ENCODE results near the gene ZNF365. TPM values are rescaled to one million over a fixed set of nuclear protein-coding genes. Genes with fewer than 3 reads are reported as not detected.
A peak's percentile ranks its signal among the peaks of the same experiment; 100 is the strongest.
"Not testable (repeated sequence)": the region's sequence is repeated elsewhere in the genome, so short reads cannot be mapped to it uniquely, and the experiment has no call there.

The ZNF365 gene
- total RNA-seq: not detected

GRCh38 chr10:62373995-62374861 lies at the start of gene ZNF365:
Gene ZNF365, plus strand, starts transcription at chr10:62374369. Its CDS starts 1,825 bp downstream, at chr10:62376194.
- DNase-seq (ENCODE audit: low spot score in 2 of 2) (peak in 1 of 2 donors; percentile 33), ATAC-seq (peak; percentile 70 to 82)
- H3K27ac Mint-ChIP-seq: no peak within 1 kb of the TSS

GRCh38 chr10:62326176-62326575 lies 48.0 kb upstream of the ZNF365 start:
- Mint-ChIP-seq H3K36me3 (peaks cover 0 to 10% of the 10 kb centered on the region in 2 donors), H3K9me3 (peaks cover 0 to 7% of the 10 kb centered on the region in 2 donors), H3K27ac (no peak overlapping the region)
- DNase-seq (ENCODE audit: low spot score in 2 of 2) (no peak), ATAC-seq (no peak)

More at GRCh38 chr10:62373995-62374861, at the start of gene ZNF365:
- no peaks in the 10 kb centered on the region for H3K9me3 Mint-ChIP-seq
- peaks cover 0 to 5% of the 10 kb centered on the region in 2 donors for H3K36me3 Mint-ChIP-seq

GRCh38 chr10:62327885-62328284 lies 46.3 kb upstream of the ZNF365 start:
- H3K9me3 Mint-ChIP-seq: peaks cover 6 to 7% of the 10 kb centered on the region in 2 donors
- DNase-seq (ENCODE audit: low spot score in 2 of 2) (no peak), ATAC-seq (no peak)
- peaks cover 6% of the 10 kb centered on the region in 2 donors for H3K36me3 Mint-ChIP-seq
- H3K27ac Mint-ChIP-seq: no peak overlapping the region

GRCh38 chr10:62330213-62330612 lies 44.0 kb upstream of the ZNF365 start:
- Mint-ChIP-seq H3K36me3 (peaks cover 12 to 14% of the 10 kb centered on the region in 2 donors), H3K27ac (no peak overlapping the region), H3K9me3 (peaks cover 7 to 9% of the 10 kb centered on the region in 2 donors)
- ATAC-seq (no peak), DNase-seq (ENCODE audit: low spot score in 2 of 2) (no peak)

GRCh38 chr10:62332406-62332805 lies 41.8 kb upstream of the ZNF365 start:
- peaks cover 9 to 13% of the 10 kb centered on the region in 2 donors for H3K9me3 Mint-ChIP-seq
- DNase-seq (ENCODE audit: low spot score in 2 of 2) (no peak), ATAC-seq (no peak)
- H3K27ac Mint-ChIP-seq: no peak overlapping the region
- peaks cover 12 to 14% of the 10 kb centered on the region in 2 donors for H3K36me3 Mint-ChIP-seq

- H3K9me3 Mint-ChIP-seq: peaks cover 9 to 16% of the 10 kb centered on the region in 2 donors
- H3K36me3 Mint-ChIP-seq: peaks cover 12 to 14% of the 10 kb centered on the region in 2 donors
- no peak for ATAC-seq
Measured at GRCh38 chr10:62333135-62333889, 40.9 kb upstream of the ZNF365 start.

DNA sequence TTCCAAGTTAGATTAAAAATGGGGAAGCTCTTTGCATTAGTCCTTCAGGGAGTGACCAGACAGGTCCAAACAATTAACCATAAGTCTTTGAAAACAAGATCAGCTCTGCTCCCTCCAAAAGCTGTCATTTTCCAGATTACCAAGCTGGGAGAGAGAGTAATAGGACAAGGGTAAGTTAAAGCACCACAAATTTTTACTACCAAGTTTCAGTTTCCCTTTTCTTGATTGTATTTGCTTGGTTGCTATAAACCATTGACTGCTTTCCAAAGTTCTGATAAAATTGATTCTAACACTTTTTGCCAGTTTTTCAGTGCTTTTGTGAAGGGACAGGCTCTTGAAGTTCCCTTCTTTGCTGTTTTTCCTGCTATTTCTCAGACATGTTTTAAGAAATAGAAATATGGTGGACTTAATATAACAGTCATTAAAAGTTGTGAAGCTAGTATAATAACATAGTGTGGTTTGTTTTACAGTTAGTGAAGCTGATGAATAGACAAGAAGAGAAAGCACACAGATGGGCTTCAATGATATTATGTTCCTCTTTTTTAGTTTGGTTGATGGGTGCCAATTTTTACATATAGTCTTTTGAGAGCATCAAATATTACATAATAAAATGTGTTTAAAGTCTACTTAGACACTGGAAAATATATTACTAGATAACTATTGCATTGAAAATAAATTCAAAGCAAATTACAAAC lies 40.0 kb upstream of the ZNF365 start:
- no peak overlapping the region for H3K27ac Mint-ChIP-seq
- no peak for DNase-seq (ENCODE audit: low spot score in 2 of 2)
- peaks cover 12 to 14% of the 10 kb centered on the region in 2 donors for H3K36me3 Mint-ChIP-seq
- no peak for ATAC-seq
- H3K9me3 Mint-ChIP-seq: peaks cover 9 to 16% of the 10 kb centered on the region in 2 donors

More at GRCh38 chr10:62333135-62333889, 40.9 kb upstream of the ZNF365 start:
- no peak overlapping the region for H3K27ac Mint-ChIP-seq
- no peak for DNase-seq (ENCODE audit: low spot score in 2 of 2)

DNA sequence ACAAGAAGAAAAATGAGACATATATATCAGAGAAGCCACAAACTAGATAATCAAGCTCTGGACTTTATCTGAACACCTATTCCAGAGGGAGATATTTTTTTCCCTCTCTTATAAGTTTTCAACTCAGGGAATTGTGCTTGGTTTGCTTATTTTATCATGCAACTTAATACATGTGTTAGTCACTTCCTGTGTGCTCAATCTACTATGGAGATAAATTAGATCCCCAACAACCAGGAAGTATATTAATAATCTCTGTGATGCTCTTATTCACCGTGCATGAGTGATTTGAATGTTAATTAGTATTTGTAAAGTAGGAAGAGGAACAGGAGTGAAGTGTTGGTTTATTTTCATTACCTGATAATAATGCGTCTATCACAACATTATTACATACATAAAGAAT lies 38.8 kb upstream of the ZNF365 start:
- Mint-ChIP-seq H3K9me3 (peaks cover 13 to 19% of the 10 kb centered on the region in 2 donors), H3K27ac (no peak overlapping the region), H3K36me3 (peaks cover 16 to 17% of the 10 kb centered on the region in 2 donors)
- ATAC-seq (no peak), DNase-seq (ENCODE audit: low spot score in 2 of 2) (no peak)

DNA sequence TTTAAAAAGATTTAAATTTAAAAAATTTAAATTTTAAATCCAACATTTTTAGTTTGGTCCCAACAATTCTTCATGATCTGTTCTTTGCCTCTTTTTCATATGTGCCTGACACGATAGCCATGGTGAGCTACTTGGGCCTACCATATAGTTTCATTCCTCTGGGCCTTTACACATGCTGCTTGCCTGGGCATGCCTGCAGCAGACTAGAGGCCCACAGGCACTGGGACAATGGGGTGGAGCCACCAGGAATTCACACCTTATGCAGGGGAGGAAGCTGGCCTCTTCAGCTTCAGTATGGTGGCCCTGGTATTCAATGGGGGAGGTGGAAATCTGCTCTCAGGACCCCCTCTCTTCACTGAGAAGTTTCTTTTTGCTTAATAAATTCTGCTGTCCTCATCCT lies 37.8 kb upstream of the ZNF365 start:
- H3K9me3 Mint-ChIP-seq: peaks cover 14 to 27% of the 10 kb centered on the region in 2 donors
- no peak for ATAC-seq
- H3K27ac Mint-ChIP-seq: no peak overlapping the region
- no peak for DNase-seq (ENCODE audit: low spot score in 2 of 2)
- H3K36me3 Mint-ChIP-seq: peaks cover 19 to 26% of the 10 kb centered on the region in 2 donors

DNA sequence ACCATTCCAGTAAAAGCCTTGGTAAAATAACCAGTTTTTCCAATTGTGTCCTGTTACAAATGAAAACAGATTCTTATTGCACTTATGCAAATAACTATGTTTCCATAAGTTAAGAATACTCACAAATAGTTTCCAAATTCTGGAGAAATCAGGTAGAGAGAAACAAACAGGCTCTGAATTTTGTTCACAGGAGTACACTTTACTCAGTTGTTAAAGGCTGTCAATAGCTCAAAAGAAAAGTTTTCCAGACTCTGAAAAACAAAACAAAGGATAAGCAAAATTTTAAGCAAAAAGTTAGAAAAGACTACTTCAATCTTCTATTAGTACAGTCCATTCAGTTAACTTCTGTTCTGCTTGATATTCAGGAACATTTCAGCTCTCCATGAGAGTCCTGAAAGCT lies 32.8 kb upstream of the ZNF365 start:
- H3K36me3 Mint-ChIP-seq: peaks cover 20 to 41% of the 10 kb centered on the region in 2 donors
- peaks cover 23 to 35% of the 10 kb centered on the region in 2 donors for H3K9me3 Mint-ChIP-seq
- no peak for DNase-seq (ENCODE audit: low spot score in 2 of 2)
- ATAC-seq: no peak
- no peak overlapping the region for H3K27ac Mint-ChIP-seq

DNA sequence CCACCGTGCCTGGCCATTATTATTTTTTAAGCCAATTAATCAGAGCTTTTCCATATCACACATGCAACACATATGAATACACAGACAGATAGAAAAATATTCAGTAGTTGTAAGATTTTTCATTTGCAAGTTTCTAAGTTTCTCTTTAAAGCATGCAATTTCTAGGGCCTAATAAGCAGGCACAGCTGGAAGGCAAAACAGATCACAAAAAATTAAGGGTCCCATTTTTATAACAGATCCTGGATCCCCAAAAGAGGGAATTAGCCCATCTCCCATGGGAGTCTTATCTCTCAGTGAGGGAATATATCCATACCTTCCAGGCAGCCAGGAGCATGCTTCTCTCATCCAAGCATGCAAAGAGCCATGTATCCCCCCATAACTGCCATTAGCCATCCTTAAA lies 31.2 kb upstream of the ZNF365 start:
- DNase-seq (ENCODE audit: low spot score in 2 of 2) (no peak), ATAC-seq (no peak)
- H3K27ac Mint-ChIP-seq: no peak overlapping the region
- peaks cover 26 to 29% of the 10 kb centered on the region in 2 donors for H3K9me3 Mint-ChIP-seq
- H3K36me3 Mint-ChIP-seq: peaks cover 20 to 50% of the 10 kb centered on the region in 2 donors

GRCh38 chr10:62348029-62348428 lies 26.1 kb upstream of the ZNF365 start:
- H3K27ac Mint-ChIP-seq: no peak overlapping the region
- ATAC-seq (no peak), DNase-seq (ENCODE audit: low spot score in 2 of 2) (no peak)
- peaks cover 32 to 36% of the 10 kb centered on the region in 2 donors for H3K9me3 Mint-ChIP-seq
- H3K36me3 Mint-ChIP-seq: peaks cover 24 to 63% of the 10 kb centered on the region in 2 donors

DNA sequence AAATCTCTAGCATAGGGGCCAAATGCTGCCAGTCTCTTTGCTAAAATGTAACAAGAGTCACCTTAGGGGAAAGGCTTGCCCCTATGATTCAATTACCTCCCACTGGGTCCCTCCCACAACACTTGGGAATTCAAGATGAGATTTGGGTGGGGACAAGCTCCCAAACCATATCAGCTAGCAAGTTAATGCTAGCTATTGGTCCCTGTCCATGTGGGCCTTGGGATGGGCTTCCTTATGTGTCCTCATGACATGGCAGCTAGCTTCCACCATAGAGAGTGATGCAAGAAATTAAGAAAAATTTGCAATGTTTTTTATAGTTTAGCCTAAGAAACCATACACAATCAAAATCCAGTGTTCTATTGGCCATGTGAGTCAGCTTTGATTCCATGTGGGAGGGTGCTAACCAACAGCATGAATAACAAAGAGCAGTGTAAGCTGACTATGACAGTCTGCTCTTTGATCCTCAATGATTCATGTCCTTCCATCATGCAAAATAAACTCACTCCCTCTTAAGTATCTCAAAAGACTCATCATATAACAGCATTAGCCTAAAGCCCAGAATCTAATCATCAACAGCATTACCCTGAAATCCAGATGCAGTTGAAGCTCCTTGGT lies 21.7 kb upstream of the ZNF365 start:
- Mint-ChIP-seq H3K36me3 (peaks cover 19 to 57% of the 10 kb centered on the region in 2 donors), H3K9me3 (peaks cover 25 to 38% of the 10 kb centered on the region in 2 donors), H3K27ac (peak overlapping the region in 1 of 2 donors; percentile 66)
- ATAC-seq (peak; percentile 99), DNase-seq (ENCODE audit: low spot score in 2 of 2) (peak in 1 of 2 donors; percentile 11)

- Mint-ChIP-seq H3K27ac (no peak overlapping the region), H3K9me3 (peaks cover 20 to 42% of the 10 kb centered on the region in 2 donors), H3K36me3 (peaks cover 14 to 58% of the 10 kb centered on the region in 2 donors)
- DNase-seq (ENCODE audit: low spot score in 2 of 2): no peak
- ATAC-seq: no peak
Measured at GRCh38 chr10:62354916-62355315, 19.3 kb upstream of the ZNF365 start.

DNA sequence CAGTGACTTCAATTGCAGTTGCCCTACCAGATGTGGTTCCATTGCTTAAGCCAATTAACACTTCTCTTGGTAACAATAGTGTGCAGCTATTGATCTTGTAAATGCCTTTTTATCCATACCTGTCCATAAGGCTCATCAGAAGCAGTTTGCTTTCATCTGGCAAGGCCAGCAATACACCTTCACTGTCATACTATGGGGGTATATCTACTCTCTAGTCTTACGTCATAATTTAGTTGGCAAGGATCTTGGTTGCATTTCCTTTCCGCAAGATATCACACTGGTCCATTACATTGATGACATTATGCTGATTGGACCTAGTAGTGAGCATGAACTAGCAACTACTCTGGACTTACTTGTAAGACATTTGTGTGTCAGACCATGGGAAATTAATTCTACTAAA lies 17.7 kb upstream of the ZNF365 start:
- ATAC-seq (no peak), DNase-seq (ENCODE audit: low spot score in 2 of 2) (no peak)
- Mint-ChIP-seq H3K9me3 (peaks cover 11 to 30% of the 10 kb centered on the region in 2 donors), H3K36me3 (peaks cover 5 to 43% of the 10 kb centered on the region in 2 donors), H3K27ac (no peak overlapping the region)

DNA sequence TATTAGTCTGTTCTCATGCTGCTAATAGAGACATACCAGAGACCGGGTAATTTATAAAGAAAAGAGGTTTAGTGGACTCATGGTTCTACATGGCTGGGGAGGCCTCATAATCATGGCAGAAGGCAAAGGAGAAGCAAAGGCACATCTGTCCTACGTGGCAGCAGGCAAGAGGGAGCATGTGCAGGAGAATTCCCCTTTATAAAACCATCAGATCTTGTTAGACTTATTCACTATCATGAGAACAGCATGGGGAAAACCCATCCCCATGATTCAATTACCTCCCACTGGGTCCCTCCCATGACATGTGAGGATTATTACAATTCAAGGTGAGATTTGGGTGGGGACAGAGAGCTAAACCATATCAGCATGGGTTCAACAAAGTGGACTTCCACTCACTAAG lies 16.0 kb upstream of the ZNF365 start:
- H3K36me3 Mint-ChIP-seq: peaks cover 5 to 28% of the 10 kb centered on the region in 2 donors
- ATAC-seq: peak in 1 of 2 donors; percentile 37
- H3K9me3 Mint-ChIP-seq: peaks cover 7 to 25% of the 10 kb centered on the region in 2 donors
- H3K27ac Mint-ChIP-seq; DNase-seq (ENCODE audit: low spot score in 2 of 2): not testable (repeated sequence)
